ENCODE results near the gene LIMA1. TPM values are rescaled to one million over a fixed set of nuclear protein-coding genes. Genes with fewer than 3 reads are reported as not detected.

The LIMA1 gene
- total and polyA plus RNA-seq, 2 donors (not counting 1 experiment from before 2014, with no cell fraction given), result 1.3 to 2.1 TPM

- Histone ChIP-seq H3K9ac (ENCODE audit: low read length) (no peak overlapping the region), H2AFZ (ENCODE audit: insufficient read depth, low read depth, low read length, poor library complexity, severe bottlenecking) (no peak overlapping the region), H3K4me1 (ENCODE audit: control insufficient read depth in 2 of 2, insufficient read depth in 2 of 2, low read length in 2 of 2) (peaks cover 10 to 25% of the 10 kb centered on the region in 2 donors), H3K4me3 (ENCODE audit: control extremely low read depth in 1 of 5, extremely low read depth in 1 of 5, insufficient read depth in 1 of 5, low read depth in 2 of 5, low read length in 4 of 5) (no peak overlapping the region), H3K27ac (ENCODE audit: low read length in 2 of 2) (no peak overlapping the region), H3K9me3 (ENCODE audit: control extremely low read depth in 1 of 3, control insufficient read depth in 2 of 3, insufficient read depth in 1 of 3, low read length in 2 of 3) (no peaks in the 10 kb centered on the region), H3K4me2 (replicated peaks; ENCODE audit: low read depth, low read length, poor library complexity, severe bottlenecking) (no peak overlapping the region), H3K27me3 (replicated peaks in 1 of 4; ENCODE audit: control extremely low read depth in 1 of 4, control insufficient read depth in 3 of 4, insufficient read depth in 4 of 4, low read length in 3 of 4) (peaks cover 0 to 2% (median 0%) of the 10 kb centered on the region in 4 experiments), H4K20me1 (ENCODE audit: control insufficient read depth, insufficient read depth, low read length, poor library complexity, severe bottlenecking) (no peaks in the 10 kb centered on the region), H3K36me3 (replicated peaks in 1 of 2; ENCODE audit: control extremely low read depth in 1 of 2, control insufficient read depth in 1 of 2, extremely low read depth in 1 of 2, insufficient read depth in 2 of 2, low read length in 1 of 2) (no peaks in the 10 kb centered on the region), H3K79me2 (ENCODE audit: control insufficient read depth, insufficient read depth, low read length) (no peaks in the 10 kb centered on the region)
- peaks cover 15% of the 10 kb centered on the region for H3K4me1 Mint-ChIP-seq
- H3K27me3 Mint-ChIP-seq, result no peaks in the 10 kb centered on the region
- intact Hi-C loops (cut with micrococcal nuclease), result no loop called here
- H3K27ac Mint-ChIP-seq, result no peak overlapping the region
- ATAC-seq (ENCODE audit: low read depth) (no peak), DNase-seq (no peak)
- 81% methylated on average over 2 of the region's 6 CpGs for WGBS (ENCODE audit: insufficient coverage)
- POLR2A ChIA-PET, result no interaction called here
- TF ChIP-seq CTCF (IDR thresholded peaks at IDR 0.05), result no peak
- no peak for TF ChIP-seq EZH2 (IDR thresholded peaks at IDR 0.05; ENCODE audit: borderline replicate concordance, insufficient read depth, low read depth, low read length, poor library complexity, severe bottlenecking)
- CTCF ChIA-PET, result interaction anchor here (0.8 kb wide), 1 partner anchor 125 kb away, joined by 3 read pairs; no protein-coding TSS in a partner anchor
- H3K4me3 Mint-ChIP-seq, result no peak overlapping the region
- H3K9me3 Mint-ChIP-seq (ENCODE audit: insufficient read depth), result no peaks in the 10 kb centered on the region
Measured at GRCh38 chr12:50257236-50258166, 25.8 kb downstream of the LIMA1 start.

- DNase-seq (no peak), ATAC-seq (ENCODE audit: low read depth) (no peak)
- no CpG with 5 or more reads among the region's 2 CpGs for WGBS (ENCODE audit: insufficient coverage)
- Mint-ChIP-seq H3K27me3 (no peaks in the 10 kb centered on the region), H3K4me3 (no peak overlapping the region), H3K27ac (no peak overlapping the region), H3K4me1 (peaks cover 15% of the 10 kb centered on the region), H3K9me3 (ENCODE audit: insufficient read depth) (no peaks in the 10 kb centered on the region)
- ChIA-PET POLR2A (no interaction called here), CTCF (no interaction called here)
- Histone ChIP-seq H3K4me1 (ENCODE audit: control insufficient read depth in 2 of 2, insufficient read depth in 2 of 2, low read length in 2 of 2) (peaks cover 10 to 25% of the 10 kb centered on the region in 2 donors), H3K79me2 (ENCODE audit: control insufficient read depth, insufficient read depth, low read length) (no peaks in the 10 kb centered on the region), H3K9me3 (ENCODE audit: control extremely low read depth in 1 of 3, control insufficient read depth in 2 of 3, insufficient read depth in 1 of 3, low read length in 2 of 3) (no peaks in the 10 kb centered on the region), H3K4me3 (ENCODE audit: control extremely low read depth in 1 of 5, extremely low read depth in 1 of 5, insufficient read depth in 1 of 5, low read depth in 2 of 5, low read length in 4 of 5) (no peak overlapping the region), H3K9ac (ENCODE audit: low read length) (no peak overlapping the region), H4K20me1 (ENCODE audit: control insufficient read depth, insufficient read depth, low read length, poor library complexity, severe bottlenecking) (no peaks in the 10 kb centered on the region), H3K27ac (ENCODE audit: low read length in 2 of 2) (no peak overlapping the region), H3K27me3 (replicated peaks in 1 of 4; ENCODE audit: control extremely low read depth in 1 of 4, control insufficient read depth in 3 of 4, insufficient read depth in 4 of 4, low read length in 3 of 4) (no peaks in the 10 kb centered on the region), H2AFZ (ENCODE audit: insufficient read depth, low read depth, low read length, poor library complexity, severe bottlenecking) (no peak overlapping the region), H3K4me2 (replicated peaks; ENCODE audit: low read depth, low read length, poor library complexity, severe bottlenecking) (no peak overlapping the region), H3K36me3 (replicated peaks in 1 of 2; ENCODE audit: control extremely low read depth in 1 of 2, control insufficient read depth in 1 of 2, extremely low read depth in 1 of 2, insufficient read depth in 2 of 2, low read length in 1 of 2) (no peaks in the 10 kb centered on the region)
- TF ChIP-seq EZH2 (IDR thresholded peaks at IDR 0.05; ENCODE audit: borderline replicate concordance, insufficient read depth, low read depth, low read length, poor library complexity, severe bottlenecking) (no peak), CTCF (IDR thresholded peaks at IDR 0.05) (no peak)
- intact Hi-C loops (cut with micrococcal nuclease), result no loop called here
Measured at GRCh38 chr12:50256761-50257160, 26.6 kb downstream of the LIMA1 start.
